Measurements from ENCODE around the gene BMERB1.
"Not testable (repeated sequence)": the region's sequence is repeated elsewhere in the genome, so short reads cannot be mapped to it uniquely, and the experiment has no call there.

The BMERB1 gene

DNA sequence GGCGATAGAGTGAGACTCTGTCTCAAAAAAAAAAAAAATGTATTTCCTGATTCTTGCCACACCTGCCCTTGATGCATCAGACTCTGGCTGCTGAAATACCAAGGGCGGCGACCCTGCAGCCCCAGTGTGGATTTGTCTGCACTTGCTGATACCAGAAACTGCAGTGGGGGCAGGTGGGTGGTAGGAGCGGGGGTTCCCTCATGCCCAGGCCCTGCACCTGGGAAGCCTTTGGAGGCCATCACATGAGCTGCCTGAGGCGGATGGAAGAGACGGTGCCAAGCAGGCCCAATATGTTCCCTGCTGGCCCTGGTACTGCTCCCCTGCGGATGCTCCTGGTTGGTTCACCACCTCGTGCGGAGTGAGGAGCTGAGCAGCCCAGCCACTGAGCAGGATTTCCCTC lies 157.9 kb downstream of the BMERB1 start:
- DNase-seq (ENCODE audit: low read depth in 2 of 2): no peak

GRCh38 chr16:15593235-15593634 lies 158.8 kb downstream of the BMERB1 start:
- no peak for DNase-seq (ENCODE audit: low read depth in 2 of 2)

DNA sequence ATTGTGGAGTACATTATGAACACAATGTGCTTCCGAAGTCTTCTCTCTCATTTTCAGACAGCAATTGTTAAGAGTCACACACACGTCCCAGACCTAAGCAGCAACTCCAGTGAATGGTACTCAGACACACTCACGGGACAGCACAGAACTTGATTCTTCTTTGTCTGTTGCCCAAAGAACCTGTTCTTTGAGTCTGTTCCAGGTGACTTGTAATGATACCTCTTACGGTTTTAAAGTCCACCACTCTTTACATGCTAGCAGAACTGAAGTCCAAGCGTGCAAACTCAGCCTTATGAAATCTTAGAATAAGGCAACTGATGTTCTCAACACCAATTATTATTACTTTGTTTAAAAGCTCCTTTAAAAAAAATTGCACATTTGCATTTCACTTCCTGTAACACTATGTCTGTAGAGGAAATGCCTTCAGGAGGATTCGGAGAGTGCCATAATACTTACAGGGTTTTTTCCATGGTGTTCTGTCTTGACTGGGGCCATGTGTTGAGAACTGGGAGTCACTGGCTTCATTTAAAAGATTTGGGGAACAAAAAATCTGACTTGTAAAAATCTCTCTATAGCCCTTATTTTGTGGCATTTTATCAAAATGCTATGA lies 160.4 kb downstream of the BMERB1 start:
- DNase-seq (ENCODE audit: low read depth in 2 of 2): no peak

GRCh38 chr16:15597135-15597534 lies 162.7 kb downstream of the BMERB1 start:
- no peak for DNase-seq (ENCODE audit: low read depth in 2 of 2)

DNA sequence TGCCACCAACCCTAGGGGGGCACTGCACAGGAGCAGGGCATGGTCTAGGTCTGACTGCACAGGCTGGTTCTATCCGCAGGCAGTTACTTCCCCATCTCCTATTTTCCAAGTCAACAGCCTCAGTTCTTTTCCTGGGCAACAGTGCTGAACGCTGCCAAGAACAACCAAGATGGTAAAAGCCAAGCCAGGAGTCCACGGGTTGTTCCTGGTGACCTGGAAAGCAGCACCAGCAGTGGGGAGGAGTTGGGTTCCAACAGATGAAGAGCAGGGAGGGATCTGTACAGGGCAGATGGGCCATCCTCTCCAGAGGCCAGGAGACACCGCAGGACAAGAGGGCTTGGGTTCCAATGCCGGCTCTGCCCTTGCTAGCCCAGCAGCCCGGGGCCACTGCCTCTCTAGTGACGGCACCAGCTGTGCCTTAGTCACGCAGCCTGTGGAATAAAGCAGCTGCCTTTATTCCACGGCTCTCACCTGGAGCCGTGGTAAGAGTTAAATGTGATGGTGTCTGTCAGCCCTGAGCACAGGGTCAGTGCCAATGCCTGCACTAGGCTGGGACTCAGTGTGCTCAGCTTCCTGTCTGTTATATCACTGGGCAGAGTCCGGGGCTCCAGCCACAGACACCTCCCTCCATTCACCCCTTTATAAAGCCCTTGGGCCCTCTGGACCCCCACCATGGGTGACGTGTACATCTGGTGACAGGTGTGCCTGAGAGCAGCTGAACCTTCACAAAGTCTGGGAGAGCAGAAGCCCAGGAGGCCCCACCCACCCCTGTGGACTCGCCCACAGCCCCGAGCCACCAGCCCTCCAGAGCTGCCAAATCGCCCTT lies 163.6 kb downstream of the BMERB1 start:
- no peak for DNase-seq (ENCODE audit: low read depth in 2 of 2)

- no peak for DNase-seq (ENCODE audit: low read depth in 2 of 2)
These were observed 164.3 kb downstream of the BMERB1 start for GRCh38 chr16:15598648-15599190.

DNA sequence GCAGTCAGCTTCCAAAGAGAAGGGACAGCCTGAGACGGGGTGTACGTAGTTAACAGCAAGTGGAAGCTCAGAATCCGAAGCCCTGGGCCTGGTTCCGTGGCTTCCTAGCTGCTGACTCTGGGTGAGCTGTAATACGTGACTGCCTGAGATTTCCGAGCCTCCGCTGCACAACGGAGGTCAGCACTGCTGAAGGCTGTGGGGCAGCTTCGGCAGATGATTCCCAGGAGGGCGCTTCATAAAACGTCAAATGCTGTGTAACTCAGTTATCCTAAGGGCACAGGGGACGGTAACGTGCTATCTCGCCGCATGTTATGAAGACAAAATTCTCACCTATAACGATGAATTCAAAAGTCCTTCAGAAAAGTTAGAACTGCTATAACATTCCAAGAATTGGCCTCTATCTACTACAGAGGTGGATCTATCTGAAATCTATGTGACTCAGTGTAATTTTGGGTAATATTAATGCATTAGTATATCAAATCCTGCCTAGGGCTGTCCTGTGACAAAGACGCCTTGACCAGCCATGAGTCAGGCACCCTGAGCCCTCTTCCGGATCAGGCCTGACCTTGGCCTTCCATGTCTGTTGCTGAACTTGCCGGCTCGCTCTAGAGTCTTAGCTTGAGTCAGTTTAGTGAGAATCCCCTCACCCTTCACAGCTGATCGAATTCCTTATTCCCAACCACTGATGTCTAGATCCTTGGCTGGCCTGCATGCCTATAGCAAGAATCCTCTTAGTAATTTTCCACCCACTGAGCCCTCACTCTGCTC lies 165.1 kb downstream of the BMERB1 start:
- DNase-seq (ENCODE audit: low read depth in 2 of 2): no peak

DNA sequence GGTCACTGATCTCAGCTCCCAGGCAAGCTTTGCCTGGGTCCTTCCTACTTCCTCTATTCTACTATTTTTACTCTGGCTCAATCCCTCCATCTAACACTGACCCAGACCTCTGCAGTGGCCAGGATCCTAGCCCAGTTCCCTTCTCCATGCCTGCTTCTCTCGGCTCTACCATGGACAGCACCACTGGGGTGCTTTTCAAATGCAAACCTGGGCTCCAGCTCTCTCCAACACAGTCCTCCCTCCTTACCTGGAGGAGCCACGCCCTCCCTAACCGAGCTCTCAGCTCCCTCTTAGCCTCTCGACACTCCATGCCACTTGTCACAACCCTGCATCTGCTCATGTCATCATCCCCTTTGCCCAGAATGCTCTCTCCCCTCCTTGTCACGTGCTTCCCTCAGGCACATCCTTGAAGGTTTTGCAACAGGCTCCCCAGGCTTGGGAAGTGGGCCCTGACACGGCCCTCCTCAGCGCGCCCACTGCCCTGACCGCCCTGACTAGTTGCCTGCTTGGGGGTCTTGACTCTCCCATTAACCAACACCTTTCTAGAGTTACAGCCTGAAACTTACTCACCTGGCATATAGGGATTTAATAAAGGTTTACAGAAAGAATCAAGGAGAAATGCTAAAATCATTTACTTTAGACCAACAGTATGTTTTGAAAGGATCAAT lies 167.0 kb downstream of the BMERB1 start:
- no peak for DNase-seq (ENCODE audit: low read depth in 2 of 2)

GRCh38 chr16:15602285-15603044 lies 168.1 kb downstream of the BMERB1 start:
- no peak for DNase-seq (ENCODE audit: low read depth in 2 of 2)

DNA sequence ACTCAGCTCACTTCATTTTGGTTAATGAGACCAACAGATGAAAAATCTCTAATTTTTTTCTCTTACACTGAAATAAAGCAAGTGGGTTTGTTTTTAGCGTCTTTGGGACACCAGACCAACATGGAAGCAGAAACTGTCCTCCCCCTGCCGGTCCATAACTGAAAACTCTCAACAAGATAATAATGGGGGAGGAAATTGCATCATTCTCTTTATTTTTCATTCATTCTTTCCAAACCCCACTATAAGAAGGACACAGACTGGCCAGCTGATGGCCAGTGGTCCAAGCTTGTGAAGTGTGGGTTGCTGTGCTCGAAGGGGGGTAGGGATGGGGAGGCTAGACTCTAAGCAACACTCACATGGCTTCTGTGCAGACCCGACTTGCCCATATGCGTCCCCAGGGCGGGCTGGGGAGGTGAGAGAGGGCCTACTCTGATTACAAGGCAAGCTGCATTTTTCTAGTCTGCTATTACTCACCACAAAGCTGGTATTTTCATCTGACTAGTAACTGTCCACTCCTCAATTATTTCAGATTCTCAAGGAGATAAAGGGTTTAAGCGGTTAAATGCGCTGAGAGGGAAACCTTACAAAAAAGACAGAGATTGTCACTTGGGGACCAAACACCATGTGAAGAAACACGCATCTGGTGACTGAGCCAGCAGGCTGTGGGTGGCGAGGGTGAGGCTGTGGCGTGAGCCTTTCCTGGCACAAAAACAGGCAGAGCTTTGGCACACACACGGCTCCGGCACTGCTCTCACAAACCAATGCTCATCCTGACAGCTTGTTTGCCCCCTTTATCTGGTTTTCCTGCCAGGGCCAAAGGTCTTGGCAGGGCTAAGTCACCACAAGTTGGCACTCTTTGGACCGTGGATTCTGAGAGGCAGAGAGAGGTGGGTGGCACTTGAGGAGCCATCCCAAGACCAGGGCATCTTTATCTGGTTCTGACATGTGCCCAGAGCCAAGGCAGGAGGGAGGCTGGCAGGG lies 170.4 kb downstream of the BMERB1 start:
- no peak for DNase-seq (ENCODE audit: low read depth in 2 of 2)

DNA sequence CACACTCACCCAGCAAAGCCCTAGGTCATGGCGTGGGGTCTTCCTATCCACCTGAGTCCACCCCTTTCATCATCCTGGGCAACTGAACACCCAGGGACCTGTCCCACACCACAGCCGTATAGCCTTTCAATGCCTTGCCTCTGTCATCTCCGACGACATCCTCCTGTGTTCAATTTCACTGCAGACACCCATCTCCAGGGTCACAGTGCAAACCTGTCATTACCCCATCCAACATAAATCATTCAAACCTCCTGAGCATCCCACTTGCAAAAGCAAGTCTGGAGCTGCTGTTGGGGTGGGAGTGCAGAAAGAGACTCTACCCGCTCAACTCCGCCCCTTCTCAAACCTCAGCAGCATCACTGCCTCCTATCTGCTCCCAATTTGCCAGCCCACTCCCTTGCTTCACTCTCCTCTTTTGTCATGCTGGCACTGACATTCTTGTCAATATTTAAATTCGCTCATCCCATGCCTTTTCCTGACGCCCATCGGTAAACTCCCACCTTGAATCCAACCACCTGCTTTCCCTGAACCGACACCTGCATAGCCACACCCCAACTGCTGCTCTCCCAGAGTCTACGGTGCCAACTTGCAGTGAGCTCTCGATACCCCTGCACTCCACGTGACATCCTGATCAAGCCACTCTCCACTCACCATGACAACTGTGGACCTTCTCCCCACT lies 171.6 kb downstream of the BMERB1 start:
- DNase-seq (ENCODE audit: low read depth in 2 of 2): no peak

GRCh38 chr16:15606518-15607220 lies 172.3 kb downstream of the BMERB1 start:
- no peak for DNase-seq (ENCODE audit: low read depth in 2 of 2)

- not testable (repeated sequence) for DNase-seq (ENCODE audit: low read depth in 2 of 2)
These were observed 172.9 kb downstream of the BMERB1 start for GRCh38 chr16:15607221-15607699.

DNA sequence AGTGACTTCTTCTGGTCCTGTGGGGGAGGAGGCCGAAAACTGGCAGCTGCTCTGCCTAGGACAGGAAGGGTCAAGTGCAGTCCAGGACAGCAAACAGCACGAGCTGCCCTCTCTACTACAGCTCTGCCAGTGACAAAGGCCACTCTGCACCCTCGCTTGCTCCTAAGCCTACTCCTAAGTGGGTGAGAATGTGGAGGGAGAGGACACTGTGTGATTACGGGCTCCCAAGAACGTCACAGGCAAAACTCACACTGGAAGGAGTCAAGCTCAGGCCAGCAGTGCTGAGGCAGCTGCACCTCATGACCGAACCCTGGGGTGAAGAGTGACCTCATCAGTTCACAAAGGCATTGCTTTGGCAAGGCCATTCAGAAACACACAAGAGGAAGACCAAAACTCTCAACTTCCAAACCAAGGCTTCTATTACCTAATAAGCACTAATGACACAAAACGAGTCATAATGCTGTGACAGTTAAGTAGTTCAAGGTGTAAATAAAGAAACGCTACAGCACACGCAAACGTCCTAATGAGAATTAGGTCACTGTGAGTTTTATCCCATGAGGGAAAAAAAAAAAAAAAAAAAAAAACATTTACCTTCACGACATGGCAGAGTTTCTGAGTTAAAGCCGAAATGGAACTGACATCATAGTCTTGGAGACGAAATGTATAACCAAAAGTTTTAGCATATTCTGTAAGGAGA lies 173.5 kb downstream of the BMERB1 start:
- no peak for DNase-seq (ENCODE audit: low read depth in 2 of 2)

GRCh38 chr16:15608398-15609285 lies 174.3 kb downstream of the BMERB1 start:
- no peak for DNase-seq (ENCODE audit: low read depth in 2 of 2)

DNA sequence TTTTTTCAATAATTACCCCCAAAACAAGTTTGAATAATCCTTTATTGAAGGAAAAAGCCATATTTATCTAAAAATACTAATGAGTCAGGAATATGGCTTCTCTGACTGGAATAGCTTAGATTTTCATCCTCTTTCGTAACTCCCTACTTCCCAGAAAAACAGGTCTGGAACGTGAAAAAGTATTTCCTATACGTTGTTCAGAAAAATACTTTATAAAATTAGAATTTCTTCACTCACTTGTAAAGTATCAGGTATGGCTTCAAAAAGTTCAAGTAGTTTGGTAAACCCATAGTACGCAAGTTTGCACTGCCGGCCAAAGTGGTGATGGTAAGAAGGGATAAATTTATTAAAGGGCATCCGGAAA lies 174.9 kb downstream of the BMERB1 start:
- no peak for DNase-seq (ENCODE audit: low read depth in 2 of 2)

GRCh38 chr16:15610369-15610871 lies 176.0 kb downstream of the BMERB1 start:
- DNase-seq (ENCODE audit: low read depth in 2 of 2): no peak
